GM12873 (cell line): ENCODE measurements around the gene LRP1.

Source experiments
- TF ChIP-seq, protein P1 (sequence below): IDR thresholded peaks from 2 replicates; pipeline ENCODE4 v1.5.1; 2012; ENCODE audit warnings: low read depth, mild to moderate bottlenecking, moderate library complexity, low read length, control low read depth; ENCODE audit not compliant: insufficient read depth; ENCODE audit errors: missing control alignments

LRP1 gene

DNA sequence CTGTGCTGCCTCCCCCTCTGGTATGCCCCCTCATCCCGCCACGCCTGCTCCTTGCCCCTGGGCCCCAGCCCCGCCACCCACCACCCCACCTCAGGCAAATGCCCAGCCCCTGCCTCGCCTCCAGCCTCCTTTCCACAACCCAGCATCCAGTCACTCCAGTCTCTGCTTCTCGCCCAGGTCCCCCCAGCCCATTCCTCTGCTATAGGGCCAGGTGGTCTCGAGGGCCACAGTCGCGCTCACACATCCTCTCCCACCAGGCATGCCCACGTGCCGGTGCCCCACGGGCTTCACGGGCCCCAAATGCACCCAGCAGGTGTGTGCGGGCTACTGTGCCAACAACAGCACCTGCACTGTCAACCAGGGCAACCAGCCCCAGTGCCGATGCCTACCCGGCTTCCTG is 82.2 kb downstream of the LRP1 start:
- TF ChIP-seq, protein P1, sequence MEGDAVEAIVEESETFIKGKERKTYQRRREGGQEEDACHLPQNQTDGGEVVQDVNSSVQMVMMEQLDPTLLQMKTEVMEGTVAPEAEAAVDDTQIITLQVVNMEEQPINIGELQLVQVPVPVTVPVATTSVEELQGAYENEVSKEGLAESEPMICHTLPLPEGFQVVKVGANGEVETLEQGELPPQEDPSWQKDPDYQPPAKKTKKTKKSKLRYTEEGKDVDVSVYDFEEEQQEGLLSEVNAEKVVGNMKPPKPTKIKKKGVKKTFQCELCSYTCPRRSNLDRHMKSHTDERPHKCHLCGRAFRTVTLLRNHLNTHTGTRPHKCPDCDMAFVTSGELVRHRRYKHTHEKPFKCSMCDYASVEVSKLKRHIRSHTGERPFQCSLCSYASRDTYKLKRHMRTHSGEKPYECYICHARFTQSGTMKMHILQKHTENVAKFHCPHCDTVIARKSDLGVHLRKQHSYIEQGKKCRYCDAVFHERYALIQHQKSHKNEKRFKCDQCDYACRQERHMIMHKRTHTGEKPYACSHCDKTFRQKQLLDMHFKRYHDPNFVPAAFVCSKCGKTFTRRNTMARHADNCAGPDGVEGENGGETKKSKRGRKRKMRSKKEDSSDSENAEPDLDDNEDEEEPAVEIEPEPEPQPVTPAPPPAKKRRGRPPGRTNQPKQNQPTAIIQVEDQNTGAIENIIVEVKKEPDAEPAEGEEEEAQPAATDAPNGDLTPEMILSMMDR = no peak

DNA sequence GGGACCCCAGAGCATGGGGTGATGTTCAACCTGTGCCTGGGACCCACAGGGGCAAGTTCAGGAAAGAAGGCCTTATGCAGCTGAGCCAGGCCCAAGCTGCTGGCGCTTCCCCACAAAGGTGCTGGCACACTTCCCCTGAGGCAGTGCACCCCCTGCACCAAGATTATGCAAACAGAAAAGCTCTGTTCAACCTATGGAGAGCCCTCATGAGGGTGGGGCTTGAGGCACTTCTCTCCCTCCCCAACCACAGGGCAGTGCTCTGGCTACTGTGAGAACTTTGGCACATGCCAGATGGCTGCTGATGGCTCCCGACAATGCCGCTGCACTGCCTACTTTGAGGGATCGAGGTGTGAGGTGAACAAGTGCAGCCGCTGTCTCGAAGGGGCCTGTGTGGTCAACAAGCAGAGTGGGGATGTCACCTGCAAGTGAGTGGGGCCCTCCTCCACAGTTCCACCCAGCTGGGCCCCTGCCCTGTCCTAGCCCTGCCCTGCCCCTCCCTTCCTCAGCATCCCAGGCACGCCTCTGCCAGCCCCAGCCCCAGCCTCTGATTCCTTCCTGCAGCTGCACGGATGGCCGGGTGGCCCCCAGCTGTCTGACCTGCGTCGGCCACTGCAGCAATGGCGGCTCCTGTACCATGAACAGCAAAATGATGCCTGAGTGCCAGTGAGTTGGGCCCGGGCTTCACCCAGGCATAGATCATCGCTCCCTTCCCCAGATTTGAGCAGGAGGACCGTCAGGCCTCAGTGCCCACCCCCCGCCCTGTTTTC is 82.8 kb downstream of the LRP1 start:
- TF ChIP-seq, protein P1 = no peak

DNA sequence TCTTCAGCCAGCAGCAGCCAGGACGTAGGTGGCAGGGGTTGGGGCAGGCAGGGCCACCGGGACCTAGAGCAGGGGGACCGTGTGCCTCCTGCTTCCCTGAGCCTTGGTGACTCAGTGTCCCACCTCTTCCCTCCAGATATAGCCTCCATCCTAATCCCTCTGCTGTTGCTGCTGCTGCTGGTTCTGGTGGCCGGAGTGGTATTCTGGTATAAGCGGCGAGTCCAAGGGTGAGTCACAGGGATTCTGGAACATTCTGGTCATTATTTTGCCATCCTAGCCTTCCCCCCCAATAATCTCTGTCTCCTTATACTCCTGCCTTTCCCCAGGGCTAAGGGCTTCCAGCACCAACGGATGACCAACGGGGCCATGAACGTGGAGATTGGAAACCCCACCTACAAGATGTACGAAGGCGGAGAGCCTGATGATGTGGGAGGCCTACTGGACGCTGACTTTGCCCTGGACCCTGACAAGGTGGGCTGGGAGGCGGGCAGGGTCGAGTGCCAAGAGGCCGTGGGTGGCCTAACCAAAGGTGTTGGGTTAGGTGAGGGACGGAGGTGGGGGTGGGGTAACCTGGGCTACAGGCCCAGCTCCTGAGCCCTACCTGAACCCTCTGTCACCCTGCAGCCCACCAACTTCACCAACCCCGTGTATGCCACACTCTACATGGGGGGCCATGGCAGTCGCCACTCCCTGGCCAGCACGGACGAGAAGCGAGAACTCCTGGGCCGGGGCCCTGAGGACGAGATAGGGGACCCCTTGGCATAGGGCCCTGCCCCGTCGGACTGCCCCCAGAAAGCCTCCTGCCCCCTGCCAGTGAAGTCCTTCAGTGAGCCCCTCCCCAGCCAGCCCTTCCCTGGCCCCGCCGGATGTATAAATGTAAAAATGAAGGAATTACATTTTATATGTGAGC is 83.8 kb downstream of the LRP1 start:
- TF ChIP-seq, protein P1 = no peak

DNA sequence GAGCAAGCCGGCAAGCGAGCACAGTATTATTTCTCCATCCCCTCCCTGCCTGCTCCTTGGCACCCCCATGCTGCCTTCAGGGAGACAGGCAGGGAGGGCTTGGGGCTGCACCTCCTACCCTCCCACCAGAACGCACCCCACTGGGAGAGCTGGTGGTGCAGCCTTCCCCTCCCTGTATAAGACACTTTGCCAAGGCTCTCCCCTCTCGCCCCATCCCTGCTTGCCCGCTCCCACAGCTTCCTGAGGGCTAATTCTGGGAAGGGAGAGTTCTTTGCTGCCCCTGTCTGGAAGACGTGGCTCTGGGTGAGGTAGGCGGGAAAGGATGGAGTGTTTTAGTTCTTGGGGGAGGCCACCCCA is 84.4 kb downstream of the LRP1 start:
- TF ChIP-seq, protein P1 = no peak

DNA sequence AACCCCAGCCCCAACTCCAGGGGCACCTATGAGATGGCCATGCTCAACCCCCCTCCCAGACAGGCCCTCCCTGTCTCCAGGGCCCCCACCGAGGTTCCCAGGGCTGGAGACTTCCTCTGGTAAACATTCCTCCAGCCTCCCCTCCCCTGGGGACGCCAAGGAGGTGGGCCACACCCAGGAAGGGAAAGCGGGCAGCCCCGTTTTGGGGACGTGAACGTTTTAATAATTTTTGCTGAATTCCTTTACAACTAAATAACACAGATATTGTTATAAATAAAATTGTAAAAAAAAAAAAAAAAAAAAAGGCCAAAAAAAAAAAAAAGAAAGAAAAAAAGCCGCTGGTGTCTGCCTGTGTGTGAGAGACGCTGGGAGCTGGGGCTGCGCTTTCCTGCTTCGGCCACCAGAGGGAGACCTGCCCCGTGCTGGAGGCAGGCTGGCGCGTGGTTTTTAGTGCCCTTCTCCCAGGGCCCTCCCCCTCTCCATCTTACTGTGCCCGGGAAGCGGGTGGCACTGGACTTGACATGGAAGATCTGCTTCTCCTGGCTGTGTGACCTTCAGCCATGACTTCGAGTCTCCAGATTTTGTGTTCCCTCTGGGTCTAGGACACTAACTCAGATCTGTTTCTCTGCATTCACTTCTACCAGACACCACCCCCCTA is 84.9 kb downstream of the LRP1 start:
- TF ChIP-seq, protein P1 = peak; percentile 93

DNA sequence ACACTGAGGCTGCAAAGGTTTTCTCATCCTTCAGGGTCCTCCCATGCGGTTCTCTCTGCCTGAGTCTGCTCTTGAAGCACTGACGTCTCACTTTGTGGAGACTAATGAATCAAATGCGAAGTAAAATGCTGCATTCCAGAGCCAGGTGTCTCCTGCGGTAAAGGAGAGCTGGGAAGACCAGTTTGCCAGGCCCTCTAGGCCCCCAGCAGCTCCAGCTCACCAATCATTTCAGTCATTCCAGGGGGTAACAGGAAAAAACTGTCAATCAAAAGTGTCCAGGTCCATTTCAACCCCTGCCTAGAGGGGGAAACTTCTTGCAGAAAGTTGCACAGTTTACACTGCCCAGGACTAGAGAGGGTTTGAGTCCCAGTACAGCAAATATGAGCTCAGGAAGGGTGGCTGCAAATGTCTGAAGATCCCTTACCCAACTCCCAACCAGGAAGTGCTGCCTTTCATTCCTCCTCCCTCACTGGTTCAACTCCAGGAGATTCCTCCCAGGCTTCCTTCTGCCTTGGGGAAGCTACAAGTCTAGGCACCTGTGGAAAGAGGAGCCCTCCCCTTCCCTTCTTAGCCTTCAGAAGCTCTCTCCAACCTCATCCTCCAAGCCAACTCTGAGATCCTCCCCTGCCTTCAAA is 85.6 kb downstream of the LRP1 start:
- TF ChIP-seq, protein P1 = no peak
